ENCODE measurements around the gene NTSR1.

- TF ChIP-seq, protein P1, sequence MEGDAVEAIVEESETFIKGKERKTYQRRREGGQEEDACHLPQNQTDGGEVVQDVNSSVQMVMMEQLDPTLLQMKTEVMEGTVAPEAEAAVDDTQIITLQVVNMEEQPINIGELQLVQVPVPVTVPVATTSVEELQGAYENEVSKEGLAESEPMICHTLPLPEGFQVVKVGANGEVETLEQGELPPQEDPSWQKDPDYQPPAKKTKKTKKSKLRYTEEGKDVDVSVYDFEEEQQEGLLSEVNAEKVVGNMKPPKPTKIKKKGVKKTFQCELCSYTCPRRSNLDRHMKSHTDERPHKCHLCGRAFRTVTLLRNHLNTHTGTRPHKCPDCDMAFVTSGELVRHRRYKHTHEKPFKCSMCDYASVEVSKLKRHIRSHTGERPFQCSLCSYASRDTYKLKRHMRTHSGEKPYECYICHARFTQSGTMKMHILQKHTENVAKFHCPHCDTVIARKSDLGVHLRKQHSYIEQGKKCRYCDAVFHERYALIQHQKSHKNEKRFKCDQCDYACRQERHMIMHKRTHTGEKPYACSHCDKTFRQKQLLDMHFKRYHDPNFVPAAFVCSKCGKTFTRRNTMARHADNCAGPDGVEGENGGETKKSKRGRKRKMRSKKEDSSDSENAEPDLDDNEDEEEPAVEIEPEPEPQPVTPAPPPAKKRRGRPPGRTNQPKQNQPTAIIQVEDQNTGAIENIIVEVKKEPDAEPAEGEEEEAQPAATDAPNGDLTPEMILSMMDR (IDR thresholded peaks at IDR 0.05; ENCODE audit: low read depth, low read length, missing input control) = no peak
- TF ChIP-seq, protein P2, sequence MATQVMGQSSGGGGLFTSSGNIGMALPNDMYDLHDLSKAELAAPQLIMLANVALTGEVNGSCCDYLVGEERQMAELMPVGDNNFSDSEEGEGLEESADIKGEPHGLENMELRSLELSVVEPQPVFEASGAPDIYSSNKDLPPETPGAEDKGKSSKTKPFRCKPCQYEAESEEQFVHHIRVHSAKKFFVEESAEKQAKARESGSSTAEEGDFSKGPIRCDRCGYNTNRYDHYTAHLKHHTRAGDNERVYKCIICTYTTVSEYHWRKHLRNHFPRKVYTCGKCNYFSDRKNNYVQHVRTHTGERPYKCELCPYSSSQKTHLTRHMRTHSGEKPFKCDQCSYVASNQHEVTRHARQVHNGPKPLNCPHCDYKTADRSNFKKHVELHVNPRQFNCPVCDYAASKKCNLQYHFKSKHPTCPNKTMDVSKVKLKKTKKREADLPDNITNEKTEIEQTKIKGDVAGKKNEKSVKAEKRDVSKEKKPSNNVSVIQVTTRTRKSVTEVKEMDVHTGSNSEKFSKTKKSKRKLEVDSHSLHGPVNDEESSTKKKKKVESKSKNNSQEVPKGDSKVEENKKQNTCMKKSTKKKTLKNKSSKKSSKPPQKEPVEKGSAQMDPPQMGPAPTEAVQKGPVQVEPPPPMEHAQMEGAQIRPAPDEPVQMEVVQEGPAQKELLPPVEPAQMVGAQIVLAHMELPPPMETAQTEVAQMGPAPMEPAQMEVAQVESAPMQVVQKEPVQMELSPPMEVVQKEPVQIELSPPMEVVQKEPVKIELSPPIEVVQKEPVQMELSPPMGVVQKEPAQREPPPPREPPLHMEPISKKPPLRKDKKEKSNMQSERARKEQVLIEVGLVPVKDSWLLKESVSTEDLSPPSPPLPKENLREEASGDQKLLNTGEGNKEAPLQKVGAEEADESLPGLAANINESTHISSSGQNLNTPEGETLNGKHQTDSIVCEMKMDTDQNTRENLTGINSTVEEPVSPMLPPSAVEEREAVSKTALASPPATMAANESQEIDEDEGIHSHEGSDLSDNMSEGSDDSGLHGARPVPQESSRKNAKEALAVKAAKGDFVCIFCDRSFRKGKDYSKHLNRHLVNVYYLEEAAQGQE (IDR thresholded peaks at IDR 0.05) = no peak
- TF ChIP-seq ATF3 (IDR thresholded peaks at IDR 0.05) = no peak
- no peak for TF ChIP-seq MAX (IDR thresholded peaks at IDR 0.05)
- TF ChIP-seq FOXA1 (IDR thresholded peaks at IDR 0.05) = no peak
- no peak for TF ChIP-seq YY1 (IDR thresholded peaks at IDR 0.05)
- TF ChIP-seq, protein P3, sequence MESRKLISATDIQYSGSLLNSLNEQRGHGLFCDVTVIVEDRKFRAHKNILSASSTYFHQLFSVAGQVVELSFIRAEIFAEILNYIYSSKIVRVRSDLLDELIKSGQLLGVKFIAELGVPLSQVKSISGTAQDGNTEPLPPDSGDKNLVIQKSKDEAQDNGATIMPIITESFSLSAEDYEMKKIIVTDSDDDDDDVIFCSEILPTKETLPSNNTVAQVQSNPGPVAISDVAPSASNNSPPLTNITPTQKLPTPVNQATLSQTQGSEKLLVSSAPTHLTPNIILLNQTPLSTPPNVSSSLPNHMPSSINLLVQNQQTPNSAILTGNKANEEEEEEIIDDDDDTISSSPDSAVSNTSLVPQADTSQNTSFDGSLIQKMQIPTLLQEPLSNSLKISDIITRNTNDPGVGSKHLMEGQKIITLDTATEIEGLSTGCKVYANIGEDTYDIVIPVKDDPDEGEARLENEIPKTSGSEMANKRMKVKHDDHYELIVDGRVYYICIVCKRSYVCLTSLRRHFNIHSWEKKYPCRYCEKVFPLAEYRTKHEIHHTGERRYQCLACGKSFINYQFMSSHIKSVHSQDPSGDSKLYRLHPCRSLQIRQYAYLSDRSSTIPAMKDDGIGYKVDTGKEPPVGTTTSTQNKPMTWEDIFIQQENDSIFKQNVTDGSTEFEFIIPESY (IDR thresholded peaks at IDR 0.05) = no peak
- no peak for TF ChIP-seq TAF1 (conservative IDR thresholded peaks at IDR 0.05)
Measured at GRCh38 chr20:62706857-62707256, 1.8 kb upstream of the NTSR1 start.
